MG63 (cell line): ENCODE data around the gene HRNR. TPM values are rescaled to one million over a fixed set of nuclear protein-coding genes. Genes with fewer than 3 reads are reported as not detected.
A peak's percentile ranks its signal among the peaks of the same experiment; 100 is the strongest.

Source experiments
- DNase-seq: peaks from one replicate; pipeline ENCODE4 v3.0.0-alpha.2; 2020
- H3K27me3 ChIP-seq: fragments of 250-450 bp; sonication (Bioruptor Pico); 2 replicates; pipeline ENCODE4 v1.5.1; 2020; ENCODE audit warnings: mild to moderate bottlenecking, moderate library complexity
- H3K36me3 ChIP-seq: fragments of 250-450 bp; sonication (Bioruptor Pico); 2 replicates; pipeline ENCODE4 v1.5.1; 2020; ENCODE audit warnings: mild to moderate bottlenecking, moderate library complexity
- H3K4me3 ChIP-seq: fragments of 250-450 bp; sonication (Bioruptor Pico); 2 replicates; pipeline ENCODE4 v1.5.1; 2020; ENCODE audit warnings: mild to moderate bottlenecking, moderate library complexity
- H3K9me3 ChIP-seq: fragments of 250-450 bp; sonication (Bioruptor Pico); 2 replicates; pipeline ENCODE4 v1.5.1; 2020; ENCODE audit warnings: mild to moderate bottlenecking, moderate library complexity
- total RNA-seq: library from RNA; depleted of rRNA; stranded (reverse); fragments of >200 nt; shearing (Covaris generic); gene quantifications from 2 replicates; pipeline ENCODE4 v1.2.3, GENCODE V29; 2014; ENCODE audit warnings: low replicate concordance

HRNR gene
- total RNA-seq, 1 experiment from 2014 or later, result not detected

DNA sequence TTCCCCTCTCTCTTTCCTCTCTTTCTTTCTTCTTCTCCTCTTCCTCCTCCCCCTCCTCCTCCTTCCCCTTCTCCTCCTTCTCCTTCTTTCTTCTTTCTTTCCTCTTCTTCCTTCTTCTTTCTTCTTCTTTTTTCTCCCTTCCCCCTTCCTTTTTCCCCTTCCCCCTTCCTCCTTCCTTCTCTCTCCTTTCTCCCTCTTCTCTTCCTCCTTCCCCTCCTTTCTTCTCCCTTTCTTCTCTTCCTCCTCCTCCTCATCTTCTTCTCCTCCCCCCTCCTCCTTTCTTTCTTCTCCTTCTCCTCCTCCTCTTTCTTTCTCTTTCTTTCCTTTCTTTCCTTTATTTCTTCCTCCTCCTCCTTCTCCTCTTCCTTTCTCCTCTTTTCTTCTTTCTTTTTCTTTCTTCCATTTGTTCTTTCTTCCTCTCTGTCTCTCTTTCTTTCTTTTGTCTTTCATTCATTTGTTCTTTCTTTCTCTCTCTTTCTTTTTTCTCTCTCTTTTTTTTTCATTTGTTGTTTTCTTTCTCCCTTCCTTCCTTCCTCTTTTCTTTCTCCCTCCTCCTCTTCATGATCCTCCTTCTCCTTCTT is 26.5 kb downstream of the HRNR start:
- H3K4me3 ChIP-seq, result peak overlapping the region; percentile 37

DNA sequence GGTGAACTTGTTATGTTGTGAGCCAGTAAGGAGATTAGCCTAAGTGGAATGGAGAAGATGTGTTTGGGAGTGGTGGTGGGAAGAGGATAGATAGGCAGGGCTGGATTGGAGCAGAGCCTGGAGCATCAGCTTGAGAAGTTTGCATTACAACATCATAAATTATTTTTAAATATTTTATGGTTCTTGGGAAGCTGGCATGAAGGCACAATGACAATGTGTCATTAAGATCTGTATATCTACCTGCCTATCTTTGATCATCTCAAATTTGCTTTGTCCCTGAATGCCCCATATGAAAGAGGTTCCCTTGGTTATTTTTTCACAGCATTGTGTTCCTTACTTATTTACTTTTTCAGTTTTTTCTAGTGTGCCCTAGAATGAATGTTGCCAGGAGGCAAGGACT is 32.3 kb downstream of the HRNR start:
- Histone ChIP-seq H3K27me3 (no peaks in the 10 kb centered on the region; the same call in 1 of the 2 replicates), H3K4me3 (no peak overlapping the region), H3K9me3 (peaks cover 4% of the 10 kb centered on the region; the same call in 1 of the 2 replicates), H3K36me3 (no peaks in the 10 kb centered on the region)
- no peak for DNase-seq

More for the DNA sequence above, 26.5 kb downstream of the HRNR start:
- Histone ChIP-seq H3K27me3 (peaks cover 7% of the 10 kb centered on the region), H3K36me3 (no peaks in the 10 kb centered on the region), H3K9me3 (peaks cover 4% of the 10 kb centered on the region; the same call in 1 of the 2 replicates)
- no peak for DNase-seq

DNA sequence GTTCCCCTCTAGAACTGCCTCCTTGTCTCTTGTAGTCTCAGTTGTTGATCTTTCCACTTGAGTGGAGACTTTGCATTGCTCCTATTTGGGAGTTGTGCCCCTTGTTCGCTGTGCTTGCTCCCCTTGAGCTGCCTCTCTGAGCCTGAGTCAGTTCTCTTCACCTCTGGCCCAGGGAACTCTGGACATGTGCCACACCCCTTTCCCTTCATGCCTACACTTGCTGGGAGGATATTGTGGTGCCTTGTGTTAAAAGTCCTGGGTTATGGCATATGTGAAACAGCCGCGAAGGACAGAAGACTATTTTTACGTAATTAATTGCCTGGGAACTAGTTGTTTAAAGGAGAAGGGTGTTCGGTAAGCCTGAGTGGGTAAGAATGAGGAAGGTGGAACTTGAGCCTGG is 32.7 kb downstream of the HRNR start:
- Histone ChIP-seq H3K9me3 (peaks cover 4% of the 10 kb centered on the region; the same call in 1 of the 2 replicates), H3K27me3 (no peaks in the 10 kb centered on the region; the same call in 1 of the 2 replicates), H3K36me3 (no peaks in the 10 kb centered on the region), H3K4me3 (no peak overlapping the region)
- no peak for DNase-seq

DNA sequence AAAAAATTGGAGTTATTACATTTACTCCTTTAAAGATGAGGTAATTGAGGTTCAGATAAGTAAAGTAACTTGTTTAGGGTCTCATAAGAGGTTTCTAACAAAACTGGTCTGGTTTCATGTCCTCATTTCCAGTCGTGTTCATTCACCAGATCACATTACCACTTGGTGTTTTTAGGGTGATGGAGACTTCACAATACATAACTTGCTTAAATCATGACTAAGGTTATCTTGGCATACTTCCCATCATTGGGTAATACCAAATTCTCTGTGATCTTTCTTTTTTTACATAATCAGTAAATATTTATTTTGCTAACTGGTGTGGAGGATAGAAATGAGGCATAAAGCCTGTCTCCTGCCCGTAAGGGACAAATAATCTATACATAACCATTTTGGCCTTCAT is 33.4 kb downstream of the HRNR start:
- H3K9me3 ChIP-seq, result peaks cover 4% of the 10 kb centered on the region; the same call in 1 of the 2 replicates
- H3K36me3 ChIP-seq, result no peaks in the 10 kb centered on the region
- no peak overlapping the region for H3K4me3 ChIP-seq
- no peak for DNase-seq
- H3K27me3 ChIP-seq, result no peaks in the 10 kb centered on the region; the same call in 1 of the 2 replicates

DNA sequence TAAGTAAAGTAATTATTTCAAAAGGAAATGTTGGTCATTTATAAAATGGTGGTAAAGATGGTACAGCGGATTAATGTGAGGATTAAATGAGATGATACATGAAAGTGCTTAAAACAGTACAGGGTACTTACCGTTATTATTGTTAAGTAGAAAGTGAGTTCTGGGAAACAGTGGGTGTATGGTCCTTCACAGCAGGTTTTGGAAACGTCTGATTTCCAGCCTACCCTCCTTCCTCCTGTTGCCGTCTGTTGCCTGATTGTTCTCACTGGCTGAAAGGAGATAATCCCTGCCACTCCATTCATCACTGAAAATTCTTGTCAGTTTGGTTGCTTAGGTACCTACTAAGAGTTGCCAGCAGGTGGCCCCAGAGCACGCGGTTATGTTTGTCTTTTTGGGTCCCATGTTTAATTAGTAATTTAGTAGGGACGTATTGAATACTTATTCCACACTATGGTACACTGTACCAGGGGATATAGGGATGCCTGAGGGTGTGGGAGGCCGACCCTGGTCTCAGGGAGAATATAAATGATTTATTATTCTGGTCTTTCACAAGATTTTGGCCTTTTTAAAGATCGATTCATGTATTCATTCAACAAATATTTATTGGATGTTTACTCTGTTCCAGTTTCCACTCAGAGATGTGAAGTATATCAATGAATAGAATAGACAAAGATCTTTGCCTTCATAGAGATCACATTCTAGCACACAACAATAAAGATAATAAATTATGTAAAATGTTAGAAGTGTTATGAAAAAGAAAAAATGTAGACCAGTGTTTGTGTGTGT is 34.1 kb downstream of the HRNR start:
- Histone ChIP-seq H3K4me3 (peak overlapping the region; percentile 20), H3K27me3 (no peaks in the 10 kb centered on the region; the same call in 1 of the 2 replicates), H3K9me3 (peaks cover under 1% of the 10 kb centered on the region; the same call in 1 of the 2 replicates), H3K36me3 (no peaks in the 10 kb centered on the region)
- DNase-seq, result peak; percentile 55

DNA sequence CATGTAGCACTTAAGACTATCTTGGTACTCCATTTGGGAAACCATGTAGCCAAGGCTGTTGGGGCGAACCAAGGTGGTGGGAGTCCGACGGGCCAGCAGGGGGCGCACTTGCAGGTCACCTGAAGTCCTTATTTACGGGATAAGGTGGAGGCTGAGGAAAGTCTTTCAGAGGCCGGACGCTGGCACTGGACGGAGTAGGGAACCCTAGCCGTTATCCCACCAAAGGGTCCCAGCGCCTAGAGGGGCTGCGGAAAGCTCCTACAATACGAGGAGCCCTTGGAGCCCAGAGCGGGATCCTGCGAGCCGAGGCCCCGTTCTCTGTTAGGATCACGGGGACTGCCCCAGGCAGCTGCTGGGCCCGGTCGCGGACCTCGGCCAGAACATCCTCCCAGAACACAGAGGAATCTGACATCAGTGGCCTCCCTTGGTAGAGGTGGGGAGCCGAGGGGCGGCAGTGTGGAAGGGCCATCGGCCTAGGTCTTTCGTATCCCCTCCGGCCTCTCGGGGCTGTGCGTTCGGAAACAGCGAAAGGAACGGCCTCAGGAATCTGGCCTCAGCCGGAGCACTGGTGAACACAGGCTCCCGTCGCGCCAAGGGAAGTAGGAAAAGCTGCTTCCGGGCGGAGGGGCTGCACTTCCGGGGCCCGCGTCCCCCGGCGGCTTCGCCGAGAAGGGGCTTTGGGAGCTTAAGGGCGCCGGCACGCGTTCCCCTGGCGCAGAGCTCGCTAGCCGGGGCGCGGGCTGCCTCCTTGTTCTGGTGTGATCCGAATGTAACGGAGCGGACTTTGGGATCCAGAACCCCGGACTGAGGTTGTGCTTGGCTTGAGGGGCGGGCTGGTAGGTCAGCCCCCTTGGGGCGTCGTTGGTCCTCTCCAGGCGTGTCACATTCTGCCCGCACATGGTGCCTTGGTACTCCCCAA is 35.1 kb downstream of the HRNR start:
- Histone ChIP-seq H3K36me3 (no peaks in the 10 kb centered on the region), H3K4me3 (peak overlapping the region; percentile 20), H3K9me3 (no peaks in the 10 kb centered on the region), H3K27me3 (no peaks in the 10 kb centered on the region; the same call in 1 of the 2 replicates)
- DNase-seq, result peak; percentile 57

DNA sequence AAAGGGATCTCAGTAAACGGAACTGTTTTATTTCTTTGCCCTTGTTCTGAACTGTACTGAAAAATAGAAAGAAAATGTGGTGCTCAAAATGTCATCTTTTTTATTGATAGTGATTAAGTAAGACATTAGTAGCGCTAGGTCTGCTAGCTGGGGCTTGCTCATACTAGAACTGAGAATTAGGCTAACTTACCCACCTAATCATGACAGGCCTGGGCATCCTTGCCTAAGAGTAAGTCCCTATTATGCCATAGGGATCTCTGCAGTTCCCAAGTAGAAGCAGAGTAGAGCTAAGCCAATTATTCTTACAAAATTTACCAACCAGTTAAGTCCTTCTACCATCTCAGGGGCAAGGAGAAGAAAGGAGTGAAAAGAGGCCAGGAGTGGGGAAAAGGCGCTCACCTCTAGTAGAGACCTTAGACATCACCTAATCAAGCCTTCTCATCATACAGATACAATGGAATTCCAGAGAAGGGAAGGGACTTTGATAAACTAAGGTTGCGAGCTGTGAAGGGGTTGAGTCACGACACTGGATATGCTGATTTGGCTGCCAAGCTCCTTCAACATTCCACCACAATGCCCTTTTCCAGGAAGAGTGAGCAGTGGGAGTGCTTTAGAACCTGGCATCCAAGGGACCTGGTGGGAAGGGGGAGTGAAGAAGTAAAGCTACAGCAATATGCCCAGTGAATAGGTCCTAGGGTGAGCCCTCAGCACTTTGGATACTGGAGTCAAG is 37.3 kb downstream of the HRNR start:
- H3K27me3 ChIP-seq, result no peaks in the 10 kb centered on the region
- peak; percentile 62 for DNase-seq
- no peaks in the 10 kb centered on the region for H3K36me3 ChIP-seq
- no peak overlapping the region for H3K4me3 ChIP-seq
- no peaks in the 10 kb centered on the region for H3K9me3 ChIP-seq

DNA sequence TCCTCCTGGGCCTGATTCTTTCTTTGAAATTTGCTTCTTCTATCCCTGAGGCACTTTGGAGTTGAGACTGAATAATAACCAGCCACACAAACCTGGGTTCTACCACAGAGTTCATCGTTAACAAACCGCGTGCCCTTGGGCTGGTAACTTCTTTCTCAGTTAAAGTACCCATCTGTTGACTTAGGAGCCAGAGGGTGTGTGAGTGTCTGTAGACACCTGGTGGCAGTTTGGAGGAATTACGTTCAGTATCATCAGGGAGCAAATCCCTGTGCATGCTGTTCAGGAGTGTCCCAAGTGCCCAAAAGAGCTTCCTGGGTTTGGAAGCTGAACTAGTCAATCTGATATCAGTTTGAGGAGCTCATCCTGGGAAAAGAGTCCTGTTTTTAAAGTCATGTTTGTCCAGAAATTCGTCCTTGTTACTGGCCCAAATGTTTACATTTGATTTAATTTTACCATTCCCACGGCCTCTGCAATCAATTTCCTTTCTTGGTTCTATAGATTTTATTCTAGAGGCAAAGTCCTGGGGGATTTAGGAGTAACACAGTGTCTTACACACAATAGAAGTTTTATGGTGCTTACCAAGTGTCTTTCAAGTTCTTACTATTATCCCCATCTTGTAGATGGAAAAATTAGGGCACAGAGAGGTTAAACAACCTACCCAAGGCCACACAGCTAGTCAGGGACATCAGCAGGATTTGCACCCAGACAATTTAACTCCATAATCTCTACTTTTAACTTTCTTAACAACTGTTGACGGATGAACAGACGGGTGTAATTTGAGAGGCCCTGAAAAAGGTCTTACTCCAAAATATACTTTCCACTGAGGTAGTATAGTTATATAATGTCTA is 38.2 kb downstream of the HRNR start:
- H3K9me3 ChIP-seq, result no peaks in the 10 kb centered on the region
- no peaks in the 10 kb centered on the region for H3K36me3 ChIP-seq
- no peak overlapping the region for H3K4me3 ChIP-seq
- H3K27me3 ChIP-seq, result no peaks in the 10 kb centered on the region
- DNase-seq, result peak; percentile 46

DNA sequence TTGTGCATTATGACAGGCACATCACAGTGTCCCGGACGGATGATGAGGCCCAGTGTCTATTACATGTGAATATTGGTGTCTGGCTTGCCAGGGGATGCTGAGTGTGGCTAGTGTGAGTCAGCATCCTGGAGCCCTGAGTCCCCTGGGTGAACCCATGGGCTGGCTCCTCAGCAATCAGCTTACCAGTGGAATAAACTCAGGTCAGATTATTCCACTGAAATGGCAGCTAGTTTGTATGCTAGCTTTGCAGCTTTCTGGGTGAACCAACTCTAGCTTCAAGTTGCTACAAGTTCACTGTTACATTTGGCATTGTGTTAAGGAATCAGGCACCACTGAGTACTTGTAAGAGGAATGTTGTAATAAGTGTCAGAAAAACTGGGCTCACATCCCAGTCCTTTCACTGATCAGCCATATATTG is 41.0 kb downstream of the HRNR start:
- no peaks in the 10 kb centered on the region for H3K9me3 ChIP-seq
- no peaks in the 10 kb centered on the region for H3K27me3 ChIP-seq
- DNase-seq, result peak; percentile 95

DNA sequence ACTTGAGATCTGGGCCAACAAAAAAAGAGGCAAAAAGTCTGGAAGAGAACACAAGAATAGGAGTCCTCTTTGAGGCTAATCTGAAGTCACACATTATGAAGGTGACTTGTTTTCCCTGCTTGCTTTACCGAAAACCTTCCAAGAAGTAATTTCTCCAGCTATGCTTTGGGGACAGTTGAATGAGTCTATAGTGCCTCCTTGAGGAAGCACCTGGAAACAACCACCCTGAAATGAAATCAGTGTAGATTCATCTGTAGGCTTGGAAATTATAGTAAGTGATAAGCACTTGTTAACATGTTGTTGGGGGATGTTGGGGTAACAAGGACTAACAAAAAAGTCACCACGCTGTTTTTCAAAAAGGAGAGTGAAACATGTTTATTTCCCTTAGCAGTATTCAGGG is 41.6 kb downstream of the HRNR start:
- H3K27me3 ChIP-seq, result no peaks in the 10 kb centered on the region
- DNase-seq, result no peak
- H3K4me3 ChIP-seq, result no peak overlapping the region
- H3K36me3 ChIP-seq, result no peaks in the 10 kb centered on the region
- no peaks in the 10 kb centered on the region for H3K9me3 ChIP-seq

More for the DNA sequence above, 41.0 kb downstream of the HRNR start:
- Histone ChIP-seq H3K4me3 (no peak overlapping the region), H3K36me3 (no peaks in the 10 kb centered on the region)

DNA sequence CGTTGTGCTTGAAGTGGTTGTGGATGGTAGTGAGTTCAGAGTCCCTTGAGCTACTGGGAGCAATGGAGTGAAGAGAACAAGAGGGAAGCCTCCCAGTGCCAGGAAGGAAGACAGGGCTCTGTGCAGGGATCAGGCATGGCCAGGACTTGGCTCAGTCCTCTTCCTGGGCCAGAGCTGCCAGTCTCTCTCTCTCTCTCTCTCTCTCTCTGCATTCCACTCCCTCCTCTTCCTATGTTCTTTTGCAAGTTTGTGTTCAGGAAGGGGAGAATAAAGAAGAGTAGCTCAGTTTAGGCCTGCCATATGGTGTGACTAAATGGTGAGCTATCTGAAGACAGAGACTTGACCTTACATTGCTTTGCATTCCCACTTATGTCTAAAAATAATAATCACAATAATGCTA is 44.4 kb downstream of the HRNR start:
- Histone ChIP-seq H3K4me3 (no peak overlapping the region), H3K9me3 (no peaks in the 10 kb centered on the region), H3K36me3 (no peaks in the 10 kb centered on the region), H3K27me3 (no peaks in the 10 kb centered on the region)
- DNase-seq, result peak; percentile 87

DNA sequence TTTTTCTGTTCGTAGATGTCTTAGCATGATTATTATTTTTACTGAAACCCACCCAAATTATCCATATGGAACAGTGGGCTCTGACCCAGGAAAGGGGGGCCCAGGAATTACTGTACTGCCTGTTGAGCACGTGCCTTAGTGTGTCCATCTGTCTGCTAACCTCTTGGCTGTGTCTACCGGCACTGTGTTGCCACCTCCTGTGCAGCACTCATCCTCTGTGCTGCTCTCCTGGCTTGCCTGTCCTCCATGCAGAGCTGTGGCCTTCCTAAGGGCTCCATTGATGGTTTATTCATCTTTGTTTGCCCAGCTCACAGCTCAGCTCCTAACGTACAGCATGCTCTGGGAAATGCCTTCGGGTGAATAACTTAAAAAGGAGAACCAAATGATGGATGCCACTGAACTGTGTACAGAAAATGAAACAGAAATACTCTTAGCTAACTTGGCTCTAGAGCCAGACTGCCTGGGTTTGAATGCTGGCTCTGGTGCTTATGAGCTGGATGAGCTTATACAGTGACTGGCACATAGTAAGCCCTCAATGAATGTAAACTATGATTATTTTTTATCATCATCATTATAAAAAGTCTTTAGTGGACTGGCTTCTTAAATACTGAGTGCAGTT is 53.6 kb downstream of the HRNR start:
- no peaks in the 10 kb centered on the region for H3K9me3 ChIP-seq
- H3K36me3 ChIP-seq, result no peaks in the 10 kb centered on the region
- no peaks in the 10 kb centered on the region for H3K27me3 ChIP-seq
- DNase-seq, result peak; percentile 20
- H3K4me3 ChIP-seq, result no peak overlapping the region

DNA sequence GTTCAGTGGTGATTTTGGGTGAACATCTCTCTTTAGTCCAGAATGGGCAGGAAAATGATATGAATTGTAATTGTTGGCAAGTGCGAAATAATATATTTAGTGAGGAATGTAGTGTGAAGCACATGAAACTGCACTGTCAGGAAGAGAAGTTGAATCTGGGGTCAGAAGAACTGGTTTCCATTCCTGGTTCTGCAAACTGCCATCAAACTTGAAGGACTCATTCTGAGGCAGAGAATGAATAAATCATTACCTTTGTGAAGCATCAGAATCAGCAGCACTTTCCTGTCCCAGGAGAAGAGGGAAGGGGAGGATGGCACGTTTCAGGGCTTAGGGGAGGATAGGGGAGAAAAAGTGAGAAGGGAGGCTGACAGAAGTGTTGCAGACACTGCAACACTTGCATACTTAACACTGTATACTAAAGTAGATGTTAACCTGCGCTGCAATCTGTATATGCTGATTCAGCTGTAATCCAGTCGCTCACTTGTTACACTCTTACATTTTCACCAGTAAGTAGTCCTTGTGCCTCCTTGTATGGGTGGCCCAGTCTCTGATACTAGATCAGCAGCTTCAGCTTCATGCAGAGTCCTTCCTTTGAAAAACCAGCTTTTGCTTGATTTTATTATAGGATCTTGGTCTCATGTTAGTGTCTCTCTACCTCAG is 54.5 kb downstream of the HRNR start:
- H3K4me3 ChIP-seq, result no peak overlapping the region
- no peaks in the 10 kb centered on the region for H3K9me3 ChIP-seq
- DNase-seq, result no peak
- no peaks in the 10 kb centered on the region for H3K27me3 ChIP-seq
- no peaks in the 10 kb centered on the region for H3K36me3 ChIP-seq

DNA sequence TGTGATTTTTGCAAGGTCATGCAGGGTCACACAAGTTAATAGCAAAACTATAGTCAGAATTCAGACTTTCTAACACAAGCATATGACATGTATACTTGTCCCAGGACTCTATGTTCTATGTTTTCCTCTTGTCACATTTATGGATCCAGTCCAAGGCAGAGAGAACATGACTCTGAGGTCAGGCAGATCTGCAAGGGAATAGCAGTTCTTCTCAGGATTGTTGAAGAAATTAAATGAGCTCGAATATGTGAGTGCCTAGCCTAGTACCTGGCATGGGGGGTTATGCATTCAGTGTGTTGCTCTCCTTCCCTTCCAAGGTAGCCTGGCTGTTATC is 55.5 kb downstream of the HRNR start:
- Histone ChIP-seq H3K36me3 (no peaks in the 10 kb centered on the region), H3K4me3 (no peak overlapping the region), H3K27me3 (no peaks in the 10 kb centered on the region), H3K9me3 (no peaks in the 10 kb centered on the region)
- DNase-seq, result no peak
